Astrocyte (in vitro differentiated cells and primary cell): ENCODE data around the gene MYOD1. TPM values are rescaled to one million over a fixed set of nuclear protein-coding genes. Genes with fewer than 3 reads are reported as not detected.

Experiments
- DNase-seq: peaks from one replicate; pipeline ENCODE4 v3.0.0-alpha.2; 2010; ENCODE audit warnings: low read depth
- FAIRE-seq: peaks from 2 replicates; lab custom pipeline; 2011; peaks lifted over from hg19 to GRCh38; lab: Jason Lieb, UNC
- H2AFZ ChIP-seq: 2 replicates; pipeline ENCODE4 v1.6.0; 2012; ENCODE audit warnings: low read depth, low read length, inconsistent platforms
- H3K27ac ChIP-seq: 2 replicates; pipeline ENCODE4 v1.5.1; 2011; ENCODE audit warnings: low read depth, low read length, inconsistent platforms
- H3K27me3 ChIP-seq: 2 replicates; pipeline ENCODE4 v1.6.0; 2011; ENCODE audit warnings: low read length, inconsistent platforms; ENCODE audit not compliant: insufficient read depth
- H3K36me3 ChIP-seq: 2 replicates; pipeline ENCODE4 v1.5.1; 2011; ENCODE audit warnings: low read length, inconsistent platforms; ENCODE audit not compliant: insufficient read depth
- H3K4me1 ChIP-seq: 2 replicates; pipeline ENCODE4 v1.5.1; 2011; ENCODE audit warnings: low read length, inconsistent platforms; ENCODE audit not compliant: insufficient read depth
- H3K4me2 ChIP-seq: 2 replicates; pipeline ENCODE4 v1.6.0; 2012; ENCODE audit warnings: low read length, inconsistent platforms
- H3K4me3 ChIP-seq: 2 replicates; pipeline ENCODE4 v1.5.1; 2011; ENCODE audit warnings: low read depth, mild to moderate bottlenecking, low read length, inconsistent platforms; ENCODE audit not compliant: insufficient read depth
- H3K79me2 ChIP-seq: 2 replicates; pipeline ENCODE4 v1.6.0; 2012; ENCODE audit warnings: mild to moderate bottlenecking, low read length, inconsistent platforms; ENCODE audit not compliant: insufficient read depth
- H3K9ac ChIP-seq: 2 replicates; pipeline ENCODE4 v1.6.0; 2012; ENCODE audit warnings: mild to moderate bottlenecking, low read length, inconsistent platforms
- H3K9me3 ChIP-seq: 2 replicates; pipeline ENCODE4 v1.5.1; 2012; ENCODE audit warnings: low read depth, mild to moderate bottlenecking, low read length, inconsistent platforms; ENCODE audit not compliant: insufficient read depth
- H4K20me1 ChIP-seq: 2 replicates; pipeline ENCODE4 v1.6.0; 2012; ENCODE audit warnings: low read length, inconsistent platforms; ENCODE audit not compliant: insufficient read depth
- H3K27ac Mint-ChIP-seq: one replicate; pipeline ENCODE4 v1.8.0; 2021; ENCODE audit warnings: mild to moderate bottlenecking, mixed read lengths; ENCODE audit not compliant: unreplicated experiment
- H3K27me3 Mint-ChIP-seq: one replicate; pipeline ENCODE4 v1.8.0; 2021; ENCODE audit warnings: low read depth, mixed read lengths; ENCODE audit not compliant: unreplicated experiment
- H3K36me3 Mint-ChIP-seq: one replicate; pipeline ENCODE4 v1.8.0; 2021; ENCODE audit warnings: low read depth, mixed read lengths; ENCODE audit not compliant: unreplicated experiment
- H3K4me1 Mint-ChIP-seq: one replicate; pipeline ENCODE4 v1.8.0; 2021; ENCODE audit warnings: low read depth, mixed read lengths; ENCODE audit not compliant: unreplicated experiment
- H3K4me3 Mint-ChIP-seq: one replicate; pipeline ENCODE4 v1.8.0; 2021; ENCODE audit warnings: mild to moderate bottlenecking, moderate library complexity, mixed read lengths; ENCODE audit not compliant: unreplicated experiment
- H3K9me3 Mint-ChIP-seq: one replicate; pipeline ENCODE4 v1.8.0; 2021; ENCODE audit warnings: mild to moderate bottlenecking, mixed read lengths; ENCODE audit not compliant: unreplicated experiment
- CTCF ChIP-seq: IDR thresholded peaks from 2 replicates; pipeline ENCODE4 v1.5.1; 2011; ENCODE audit warnings: low read depth, mild to moderate bottlenecking, inconsistent platforms, low read length, moderate library complexity; ENCODE audit not compliant: insufficient read depth
- EZH2 ChIP-seq: IDR thresholded peaks from 2 replicates; pipeline ENCODE4 v1.6.1; 2012; ENCODE audit warnings: mild to moderate bottlenecking, low read length, inconsistent platforms; ENCODE audit not compliant: insufficient read depth
- total RNA-seq: library from RNA; stranded (reverse); gene quantifications from 2 replicates; pipeline ENCODE4 v1.2.1, GENCODE V29; 2021

Gene MYOD1
- total RNA-seq, 1 donor from 2014 or later, result not detected

- DNase-seq (peak; percentile 49), FAIRE-seq (no peak)
- peaks cover 5% of the 10 kb centered on the region for H3K4me1 ChIP-seq
- H3K9me3 ChIP-seq, result no peaks in the 10 kb centered on the region
- no peaks in the 10 kb centered on the region for H3K27me3 ChIP-seq
- no peaks in the 10 kb centered on the region for H3K36me3 Mint-ChIP-seq
- no peaks in the 10 kb centered on the region for H3K9me3 Mint-ChIP-seq
- H3K27me3 Mint-ChIP-seq, result peaks cover 30% of the 10 kb centered on the region
- no peak for TF ChIP-seq CTCF
- no peak for TF ChIP-seq EZH2
- H3K27ac Mint-ChIP-seq, result no peak overlapping the region
- no peak overlapping the region for H3K4me3 Mint-ChIP-seq
- H3K36me3 ChIP-seq, result no peaks in the 10 kb centered on the region
- H2AFZ ChIP-seq, result no peak overlapping the region
- no peaks in the 10 kb centered on the region for H3K4me1 Mint-ChIP-seq
- H3K27ac ChIP-seq, result no peak overlapping the region
- H4K20me1 ChIP-seq, result no peaks in the 10 kb centered on the region
- H3K4me2 ChIP-seq, result peak overlapping the region; percentile 34
- H3K9ac ChIP-seq, result no peak overlapping the region
- H3K4me3 ChIP-seq, result no peak overlapping the region
- H3K79me2 ChIP-seq, result no peaks in the 10 kb centered on the region
These were observed 46.1 kb downstream of the MYOD1 start for GRCh38 chr11:17765356-17766072.

- Histone ChIP-seq H3K9me3 (no peaks in the 10 kb centered on the region), H3K27me3 (no peaks in the 10 kb centered on the region), H4K20me1 (no peaks in the 10 kb centered on the region), H3K9ac (no peak overlapping the region), H3K4me3 (no peak overlapping the region), H3K27ac (no peak overlapping the region), H3K4me2 (no peak overlapping the region), H3K36me3 (no peaks in the 10 kb centered on the region), H2AFZ (no peak overlapping the region), H3K4me1 (peaks cover 5% of the 10 kb centered on the region), H3K79me2 (no peaks in the 10 kb centered on the region)
- no peak overlapping the region for H3K4me3 Mint-ChIP-seq
- FAIRE-seq (no peak), DNase-seq (no peak)
- TF ChIP-seq CTCF (no peak), EZH2 (no peak)
- H3K27ac Mint-ChIP-seq, result no peak overlapping the region
- no peaks in the 10 kb centered on the region for H3K9me3 Mint-ChIP-seq
- no peaks in the 10 kb centered on the region for H3K36me3 Mint-ChIP-seq
- H3K4me1 Mint-ChIP-seq, result no peaks in the 10 kb centered on the region
- peaks cover 30% of the 10 kb centered on the region for H3K27me3 Mint-ChIP-seq
These were observed 46.6 kb downstream of the MYOD1 start for GRCh38 chr11:17766073-17766359.

GRCh38 chr11:17766590-17766989 is 47.2 kb downstream of the MYOD1 start:
- H3K27me3 ChIP-seq, result no peaks in the 10 kb centered on the region
- TF ChIP-seq CTCF, result no peak
- TF ChIP-seq EZH2, result no peak

More at GRCh38 chr11:17766590-17766989, 47.2 kb downstream of the MYOD1 start:
- Histone ChIP-seq H3K27ac (no peak overlapping the region), H3K4me3 (no peak overlapping the region), H3K9me3 (no peaks in the 10 kb centered on the region), H2AFZ (no peak overlapping the region), H4K20me1 (no peaks in the 10 kb centered on the region), H3K4me1 (peaks cover 5% of the 10 kb centered on the region), H3K79me2 (no peaks in the 10 kb centered on the region), H3K4me2 (no peak overlapping the region), H3K36me3 (no peaks in the 10 kb centered on the region), H3K9ac (no peak overlapping the region)
- Mint-ChIP-seq H3K9me3 (no peaks in the 10 kb centered on the region), H3K27me3 (peaks cover 30% of the 10 kb centered on the region), H3K27ac (no peak overlapping the region), H3K36me3 (no peaks in the 10 kb centered on the region), H3K4me1 (no peaks in the 10 kb centered on the region), H3K4me3 (no peak overlapping the region)
- DNase-seq (no peak), FAIRE-seq (no peak)
